ENCODE measurements around the gene GCH1.
"Not testable (repeated sequence)": the region's sequence is repeated elsewhere in the genome, so short reads cannot be mapped to it uniquely, and the experiment has no call there.

The GCH1 gene

GRCh38 chr14:54893151-54893760, 9.4 kb downstream of the GCH1 start:
- Histone ChIP-seq H3K9me3 (ENCODE audit: control insufficient read depth, low read length) (no peaks in the 10 kb centered on the region), H3K27ac (ENCODE audit: insufficient read depth, low read depth, low read length, poor library complexity, severe bottlenecking) (no peak overlapping the region), H3K27me3 (ENCODE audit: control insufficient read depth, insufficient read depth, low read length, poor library complexity, severe bottlenecking) (no peaks in the 10 kb centered on the region), H3K36me3 (ENCODE audit: control insufficient read depth, insufficient read depth, low read length) (no peaks in the 10 kb centered on the region), H3K4me3 (ENCODE audit: insufficient read depth, low read depth, low read length) (no peak overlapping the region), H3K4me1 (ENCODE audit: control insufficient read depth, insufficient read depth, low read length) (peaks cover 7% of the 10 kb centered on the region)
- WGBS, 2 experiments: 84 to 85% methylated on average over 2 of the region's 3 CpGs

- Histone ChIP-seq H3K4me1 (ENCODE audit: control insufficient read depth, insufficient read depth, low read length) (peaks cover 10% of the 10 kb centered on the region), H3K27me3 (ENCODE audit: control insufficient read depth, insufficient read depth, low read length, poor library complexity, severe bottlenecking) (no peaks in the 10 kb centered on the region), H3K9me3 (ENCODE audit: control insufficient read depth, low read length) (no peaks in the 10 kb centered on the region), H3K4me3 (ENCODE audit: insufficient read depth, low read depth, low read length) (no peak overlapping the region), H3K36me3 (ENCODE audit: control insufficient read depth, insufficient read depth, low read length) (no peaks in the 10 kb centered on the region), H3K27ac (ENCODE audit: insufficient read depth, low read depth, low read length, poor library complexity, severe bottlenecking) (no peak overlapping the region)
- 93 to 94% methylated on average over 9 to 10 of the region's 10 CpGs for WGBS, 2 experiments
These were observed 11.0 kb downstream of the GCH1 start for GRCh38 chr14:54891471-54892245.

GRCh38 chr14:54890788-54891187, 11.8 kb downstream of the GCH1 start:
- no peak overlapping the region for H3K4me3 ChIP-seq (ENCODE audit: insufficient read depth, low read depth, low read length)
- 88 to 95% methylated on average over 1 of the region's 1 CpG for WGBS, 2 experiments
- no peaks in the 10 kb centered on the region for H3K36me3 ChIP-seq (ENCODE audit: control insufficient read depth, insufficient read depth, low read length)
- H3K4me1 ChIP-seq (ENCODE audit: control insufficient read depth, insufficient read depth, low read length): peaks cover 10% of the 10 kb centered on the region
- no peak overlapping the region for H3K27ac ChIP-seq (ENCODE audit: insufficient read depth, low read depth, low read length, poor library complexity, severe bottlenecking)
- H3K9me3 ChIP-seq (ENCODE audit: control insufficient read depth, low read length): no peaks in the 10 kb centered on the region
- no peaks in the 10 kb centered on the region for H3K27me3 ChIP-seq (ENCODE audit: control insufficient read depth, insufficient read depth, low read length, poor library complexity, severe bottlenecking)

GRCh38 chr14:54889919-54890318, 12.7 kb downstream of the GCH1 start:
- 86 to 94% methylated on average over 8 of the region's 8 CpGs for WGBS, 2 experiments
- Histone ChIP-seq H3K4me1 (ENCODE audit: control insufficient read depth, insufficient read depth, low read length) (peaks cover 10% of the 10 kb centered on the region), H3K27me3 (ENCODE audit: control insufficient read depth, insufficient read depth, low read length, poor library complexity, severe bottlenecking) (no peaks in the 10 kb centered on the region)

GRCh38 chr14:54882521-54882920, 20.1 kb downstream of the GCH1 start:
- Histone ChIP-seq H3K36me3 (ENCODE audit: control insufficient read depth, insufficient read depth, low read length) (no peaks in the 10 kb centered on the region), H3K9me3 (ENCODE audit: control insufficient read depth, low read length) (no peaks in the 10 kb centered on the region), H3K4me1 (ENCODE audit: control insufficient read depth, insufficient read depth, low read length) (no peaks in the 10 kb centered on the region), H3K27me3 (ENCODE audit: control insufficient read depth, insufficient read depth, low read length, poor library complexity, severe bottlenecking) (no peaks in the 10 kb centered on the region), H3K4me3 (ENCODE audit: insufficient read depth, low read depth, low read length) (no peak overlapping the region), H3K27ac (ENCODE audit: insufficient read depth, low read depth, low read length, poor library complexity, severe bottlenecking) (no peak overlapping the region)
- WGBS, 2 experiments: 92 to 95% methylated on average over 6 of the region's 6 CpGs

More at GRCh38 chr14:54889919-54890318, 12.7 kb downstream of the GCH1 start:
- Histone ChIP-seq H3K27ac (ENCODE audit: insufficient read depth, low read depth, low read length, poor library complexity, severe bottlenecking) (no peak overlapping the region), H3K4me3 (ENCODE audit: insufficient read depth, low read depth, low read length) (no peak overlapping the region), H3K9me3 (ENCODE audit: control insufficient read depth, low read length) (no peaks in the 10 kb centered on the region), H3K36me3 (ENCODE audit: control insufficient read depth, insufficient read depth, low read length) (no peaks in the 10 kb centered on the region)

- H3K27ac ChIP-seq (ENCODE audit: insufficient read depth, low read depth, low read length, poor library complexity, severe bottlenecking): no peak overlapping the region
These were observed 20.7 kb downstream of the GCH1 start for GRCh38 chr14:54881761-54882401.

GRCh38 chr14:54881235-54881760, 21.3 kb downstream of the GCH1 start:
- 93% methylated on average over 6 of the region's 6 CpGs for WGBS, 2 experiments
- no peaks in the 10 kb centered on the region for H3K9me3 ChIP-seq (ENCODE audit: control insufficient read depth, low read length)

More at GRCh38 chr14:54881761-54882401, 20.7 kb downstream of the GCH1 start:
- Histone ChIP-seq H3K27me3 (ENCODE audit: control insufficient read depth, insufficient read depth, low read length, poor library complexity, severe bottlenecking) (no peaks in the 10 kb centered on the region), H3K4me1 (ENCODE audit: control insufficient read depth, insufficient read depth, low read length) (no peaks in the 10 kb centered on the region), H3K4me3 (ENCODE audit: insufficient read depth, low read depth, low read length) (no peak overlapping the region), H3K36me3 (ENCODE audit: control insufficient read depth, insufficient read depth, low read length) (no peaks in the 10 kb centered on the region), H3K9me3 (ENCODE audit: control insufficient read depth, low read length) (no peaks in the 10 kb centered on the region)
- WGBS, 2 experiments: 94 to 97% methylated on average over 3 to 4 of the region's 5 CpGs

GRCh38 chr14:54877703-54878021, 25.0 kb downstream of the GCH1 start:
- Histone ChIP-seq H3K27me3 (ENCODE audit: control insufficient read depth, insufficient read depth, low read length, poor library complexity, severe bottlenecking) (no peaks in the 10 kb centered on the region), H3K4me3 (ENCODE audit: insufficient read depth, low read depth, low read length) (no peak overlapping the region), H3K9me3 (ENCODE audit: control insufficient read depth, low read length) (no peaks in the 10 kb centered on the region), H3K36me3 (ENCODE audit: control insufficient read depth, insufficient read depth, low read length) (no peaks in the 10 kb centered on the region), H3K4me1 (ENCODE audit: control insufficient read depth, insufficient read depth, low read length) (no peaks in the 10 kb centered on the region), H3K27ac (ENCODE audit: insufficient read depth, low read depth, low read length, poor library complexity, severe bottlenecking) (no peak overlapping the region)
- 51 to 57% methylated on average over 3 of the region's 3 CpGs for whole genome bisulfite sequencing, 2 experiments

More at GRCh38 chr14:54881235-54881760, 21.3 kb downstream of the GCH1 start:
- Histone ChIP-seq H3K4me3 (ENCODE audit: insufficient read depth, low read depth, low read length) (no peak overlapping the region), H3K36me3 (ENCODE audit: control insufficient read depth, insufficient read depth, low read length) (no peaks in the 10 kb centered on the region), H3K27ac (ENCODE audit: insufficient read depth, low read depth, low read length, poor library complexity, severe bottlenecking) (no peak overlapping the region), H3K4me1 (ENCODE audit: control insufficient read depth, insufficient read depth, low read length) (no peaks in the 10 kb centered on the region), H3K27me3 (ENCODE audit: control insufficient read depth, insufficient read depth, low read length, poor library complexity, severe bottlenecking) (no peaks in the 10 kb centered on the region)

GRCh38 chr14:54877015-54877702, 25.5 kb downstream of the GCH1 start:
- Histone ChIP-seq H3K4me3 (ENCODE audit: insufficient read depth, low read depth, low read length) (no peak overlapping the region), H3K27me3 (ENCODE audit: control insufficient read depth, insufficient read depth, low read length, poor library complexity, severe bottlenecking) (no peaks in the 10 kb centered on the region), H3K9me3 (ENCODE audit: control insufficient read depth, low read length) (no peaks in the 10 kb centered on the region), H3K4me1 (ENCODE audit: control insufficient read depth, insufficient read depth, low read length) (no peaks in the 10 kb centered on the region), H3K36me3 (ENCODE audit: control insufficient read depth, insufficient read depth, low read length) (no peaks in the 10 kb centered on the region), H3K27ac (ENCODE audit: insufficient read depth, low read depth, low read length, poor library complexity, severe bottlenecking) (no peak overlapping the region)
- 87 to 89% methylated on average over 5 of the region's 5 CpGs for WGBS, 2 experiments

- H3K9me3 ChIP-seq (ENCODE audit: control insufficient read depth, low read length); H3K27me3 ChIP-seq (ENCODE audit: control insufficient read depth, insufficient read depth, low read length, poor library complexity, severe bottlenecking); H3K27ac ChIP-seq (ENCODE audit: insufficient read depth, low read depth, low read length, poor library complexity, severe bottlenecking); H3K4me3 ChIP-seq (ENCODE audit: insufficient read depth, low read depth, low read length); H3K36me3 ChIP-seq (ENCODE audit: control insufficient read depth, insufficient read depth, low read length); H3K4me1 ChIP-seq (ENCODE audit: control insufficient read depth, insufficient read depth, low read length): not testable (repeated sequence)
- 100% methylated on average over 1 of the region's 2 CpGs; no CpG with 5 or more reads in 1 of the 2 experiments for WGBS, 2 experiments
These were observed 27.0 kb downstream of the GCH1 start for GRCh38 chr14:54875648-54876047.
